Esophagus squamous epithelium (tissue), 5 donors: ENCODE measurements around the gene PLCB4. TPM values are rescaled to one million over a fixed set of nuclear protein-coding genes. Genes with fewer than 3 reads are reported as not detected.

ENCODE experiments used
- DNase-seq: peaks from one replicate; lab custom pipeline; 2025; lab: John Stamatoyannopoulos, UW
- H3K27ac ChIP-seq, 4 donors: fragments of 200-600 bp; sonication (generic); one replicate each; pipeline ENCODE4 v1.5.1; 2016 to 2019; ENCODE audit warnings: mild to moderate bottlenecking in 1 of 4
- H3K27me3 ChIP-seq, 4 donors: fragments of 200-600 bp; sonication (generic); 1 replicate in 3 of 4; 2 replicates in 1 of 4; pipeline versions ENCODE4 v1.5.1 to v1.6.0; 2017 to 2021; ENCODE audit warnings: antibody characterized with exemption in 1 of 4
- H3K36me3 ChIP-seq, 3 donors: fragments of 200-600 bp; sonication (generic); one replicate each; pipeline ENCODE4 v1.5.1; 2016 to 2019
- H3K4me1 ChIP-seq, 3 donors: fragments of 200-600 bp; sonication (generic); one replicate each; pipeline ENCODE4 v1.5.1; 2017 to 2019
- H3K4me3 ChIP-seq, 4 donors: fragments of 200-600 bp; sonication (generic); 1 replicate in 3 of 4; 2 replicates in 1 of 4; pipeline ENCODE4 v1.5.1; 2016 to 2019; ENCODE audit warnings: mild to moderate bottlenecking in 2 of 4, moderate library complexity in 1 of 4
- H3K9me3 ChIP-seq, 3 donors: fragments of 200-600 bp; sonication (generic); one replicate each; pipeline ENCODE4 v1.5.1; 2016 to 2019
- CTCF ChIP-seq, 6 experiments: fragments of 450-650 bp in 4 of 6; fragments of 200-600 bp in 2 of 6; sonication (generic) in 2 of 6; IDR thresholded peaks; one replicate each; pipeline ENCODE4 v1.5.1; 2016 to 2019; ENCODE audit warnings: antibody characterized with exemption in 6 of 6, mild to moderate bottlenecking in 4 of 6, moderate library complexity in 4 of 6
- POLR2A ChIP-seq, 4 donors: fragments of 450-650 bp; IDR thresholded peaks; one replicate each; pipeline ENCODE4 v1.6.1; 2017; ENCODE audit warnings: antibody characterized with exemption in 4 of 4, mild to moderate bottlenecking in 4 of 4, moderate library complexity in 3 of 4
- WGBS, 2 donors: methylation state at CpG; one replicate each; pipeline ENCODE4 v1.1.5; 2018; 5-methylcytosine and 5-hydroxymethylcytosine counted together
- intact Hi-C: fragments of 100-400 bp; cut with DNase I; formaldehyde crosslinking; loops from one replicate; pipeline ENCODE4 v1.15.0; 2022
- total RNA-seq, 4 donors: library from RNA; depleted of rRNA; stranded (reverse); fragments of >200 nt; gene quantifications; one replicate each; pipeline ENCODE4 v1.1.0, GENCODE V29; 2016
- donor health status: DM: yes; HTN: yes; CAD: no.

PLCB4 gene
- total RNA-seq, 4 donors from 2014 or later, result 1.1 to 13.7 (median 2.8) TPM

- Histone ChIP-seq H3K36me3 (no peaks in the 10 kb centered on the region), H3K27me3 (no peaks in the 10 kb centered on the region), H3K4me3 (no peak overlapping the region), H3K27ac (no peak overlapping the region), H3K4me1 (no peaks in the 10 kb centered on the region), H3K9me3 (no peaks in the 10 kb centered on the region)
- intact Hi-C loops, result no loop called here
- 89 to 95% methylated on average over 4 of the region's 4 CpGs for WGBS, 2 donors
- TF ChIP-seq CTCF (IDR thresholded peaks at IDR 0.05) (no peak), POLR2A (IDR thresholded peaks at IDR 0.05) (no peak)
- DNase-seq, result no peak
These were observed 44.3 kb upstream of the PLCB4 start for GRCh38 chr20:9024606-9025005.

GRCh38 chr20:9025011-9025410, 43.9 kb upstream of the PLCB4 start:
- H3K27me3 ChIP-seq, result no peaks in the 10 kb centered on the region
- 88 to 100% methylated on average over 1 to 4 of the region's 5 CpGs for WGBS, 2 donors
- no peaks in the 10 kb centered on the region for H3K4me1 ChIP-seq
- TF ChIP-seq CTCF (IDR thresholded peaks at IDR 0.05), result no peak
- no peak for TF ChIP-seq POLR2A (IDR thresholded peaks at IDR 0.05)
- DNase-seq, result no peak
- no peaks in the 10 kb centered on the region for H3K9me3 ChIP-seq
- H3K4me3 ChIP-seq, result no peak overlapping the region
- H3K27ac ChIP-seq, result no peak overlapping the region
- H3K36me3 ChIP-seq, result no peaks in the 10 kb centered on the region
- intact Hi-C loops, result no loop called here

- Histone ChIP-seq H3K4me1 (no peaks in the 10 kb centered on the region), H3K27ac (no peak overlapping the region), H3K36me3 (no peaks in the 10 kb centered on the region), H3K27me3 (no peaks in the 10 kb centered on the region), H3K4me3 (no peak overlapping the region), H3K9me3 (no peaks in the 10 kb centered on the region)
- intact Hi-C loops, result no loop called here
- TF ChIP-seq CTCF (IDR thresholded peaks at IDR 0.05) (no peak), POLR2A (IDR thresholded peaks at IDR 0.05) (no peak)
- no peak for DNase-seq
- WGBS, 2 donors, result 38 to 56% methylated on average over 4 of the region's 4 CpGs
These were observed 43.2 kb upstream of the PLCB4 start for GRCh38 chr20:9025643-9026042.

GRCh38 chr20:9027626-9028025, 41.3 kb upstream of the PLCB4 start:
- H3K9me3 ChIP-seq, result no peaks in the 10 kb centered on the region
- 66 to 70% methylated on average over 2 of the region's 2 CpGs for WGBS, 2 donors
- intact Hi-C loops, result no loop called here
- no peak overlapping the region for H3K27ac ChIP-seq
- H3K4me3 ChIP-seq, result no peak overlapping the region
- TF ChIP-seq POLR2A (IDR thresholded peaks at IDR 0.05), result no peak
- no peak for TF ChIP-seq CTCF (IDR thresholded peaks at IDR 0.05)
- H3K4me1 ChIP-seq, result no peaks in the 10 kb centered on the region
- H3K36me3 ChIP-seq, result no peaks in the 10 kb centered on the region
- no peak for DNase-seq
- no peaks in the 10 kb centered on the region for H3K27me3 ChIP-seq

GRCh38 chr20:9028419-9028818, 40.5 kb upstream of the PLCB4 start:
- Histone ChIP-seq H3K9me3 (no peaks in the 10 kb centered on the region), H3K36me3 (no peaks in the 10 kb centered on the region), H3K27ac (no peak overlapping the region), H3K4me1 (no peaks in the 10 kb centered on the region), H3K27me3 (no peaks in the 10 kb centered on the region), H3K4me3 (no peak overlapping the region)
- DNase-seq, result no peak
- intact Hi-C loops, result no loop called here
- TF ChIP-seq POLR2A (IDR thresholded peaks at IDR 0.05), result no peak
- no peak for TF ChIP-seq CTCF (IDR thresholded peaks at IDR 0.05)
- WGBS, 2 donors, result 55 to 73% methylated on average over 3 of the region's 3 CpGs
